SHP77 (cell line): ENCODE measurements around the gene SRP19.
"Not testable (repeated sequence)": the region's sequence is repeated elsewhere in the genome, so short reads cannot be mapped to it uniquely, and the experiment has no call there.

Source experiments
- DNase-seq, 2 experiments: peaks; one replicate each; lab custom pipeline; 2025; lab: John Stamatoyannopoulos, UW

Gene SRP19

GRCh38 chr5:112870966-112871365 lies 9.9 kb downstream of the SRP19 start:
- no peak for DNase-seq

DNA sequence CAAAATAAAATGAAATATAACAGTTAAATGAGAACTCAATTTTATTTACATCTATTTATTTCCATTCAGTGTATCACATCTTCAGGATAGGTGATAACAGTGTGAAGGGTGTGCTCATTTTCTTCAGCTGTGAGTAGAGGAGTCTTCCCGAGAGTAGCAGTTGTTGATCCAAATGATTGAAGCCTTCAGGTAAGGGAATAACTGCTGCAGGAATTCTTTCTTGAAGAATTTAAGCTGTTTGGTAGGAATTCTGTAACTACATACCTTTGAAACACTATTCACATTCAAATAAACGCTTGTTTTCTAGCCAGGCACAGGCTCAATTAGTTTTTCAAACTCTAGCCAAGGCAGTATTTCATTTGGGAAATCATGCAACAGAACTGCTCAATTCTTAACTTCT lies 15.3 kb downstream of the SRP19 start:
- DNase-seq = no peak

- no peak for DNase-seq
Observed at GRCh38 chr5:112878101-112878500, 17.0 kb downstream of the SRP19 start.

DNA sequence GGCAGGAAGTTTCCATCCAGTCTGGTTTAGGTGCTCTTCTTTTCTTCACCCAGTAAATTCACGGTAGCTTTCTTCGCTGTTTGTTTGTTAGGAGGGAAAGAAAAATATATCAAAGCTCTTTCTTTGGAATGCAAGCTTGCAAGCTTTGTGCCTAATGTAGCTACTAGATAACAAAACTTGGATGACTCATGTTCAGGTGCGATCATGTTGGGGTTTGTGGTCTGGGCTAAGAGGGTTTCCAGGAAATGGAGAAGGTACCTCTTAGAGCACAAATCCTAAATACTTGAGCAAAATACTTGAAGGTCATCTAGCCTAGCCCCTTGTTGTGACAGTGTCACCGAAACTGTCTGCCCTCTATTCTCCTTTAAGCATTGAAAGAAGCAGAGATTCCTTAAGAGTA lies 17.7 kb downstream of the SRP19 start:
- DNase-seq = no peak

- no peak for DNase-seq
Observed at GRCh38 chr5:112880219-112880964, 19.3 kb downstream of the SRP19 start.

GRCh38 chr5:112883192-112883591 lies 22.1 kb downstream of the SRP19 start:
- DNase-seq = no peak

GRCh38 chr5:112885001-112885400 lies 23.9 kb downstream of the SRP19 start:
- DNase-seq = no peak

- DNase-seq = no peak
Observed at GRCh38 chr5:112886975-112887374, 25.9 kb downstream of the SRP19 start.

DNA sequence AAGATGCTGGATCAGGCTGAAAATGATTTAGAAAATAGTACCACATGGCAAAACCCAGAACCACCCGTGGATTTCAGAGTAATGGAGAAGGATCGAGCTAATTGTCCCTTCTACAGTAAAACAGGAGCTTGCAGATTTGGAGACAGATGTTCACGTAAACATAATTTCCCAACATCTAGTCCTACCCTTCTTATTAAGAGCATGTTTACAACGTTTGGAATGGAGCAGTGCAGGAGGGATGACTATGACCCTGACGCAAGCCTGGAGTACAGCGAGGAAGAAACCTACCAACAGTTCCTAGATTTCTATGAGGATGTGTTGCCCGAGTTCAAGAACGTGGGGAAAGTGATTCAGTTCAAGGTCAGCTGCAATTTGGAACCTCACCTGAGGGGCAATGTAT lies 31.0 kb downstream of the SRP19 start:
- DNase-seq = not testable (repeated sequence)

- DNase-seq = no peak
Observed at GRCh38 chr5:112892776-112893175, 31.7 kb downstream of the SRP19 start.

DNA sequence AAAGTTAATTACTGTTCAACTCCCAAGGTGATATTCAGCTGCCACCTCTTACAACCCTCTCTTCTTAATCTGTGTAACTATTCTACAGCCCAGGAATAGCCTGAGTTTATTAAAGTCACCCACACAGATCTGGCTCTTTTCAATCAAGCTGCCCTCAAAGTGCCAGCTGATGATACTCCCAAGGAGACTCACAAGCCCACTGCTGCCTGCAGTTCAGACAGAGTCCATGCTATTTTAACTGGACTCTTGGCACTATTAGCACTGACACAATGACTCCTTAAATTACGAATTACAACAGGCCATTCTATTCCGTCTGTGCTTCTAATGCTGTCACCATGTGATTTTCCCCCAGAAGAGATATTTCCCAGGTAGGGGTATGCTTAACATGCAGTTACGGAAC lies 34.6 kb downstream of the SRP19 start:
- DNase-seq = no peak

DNA sequence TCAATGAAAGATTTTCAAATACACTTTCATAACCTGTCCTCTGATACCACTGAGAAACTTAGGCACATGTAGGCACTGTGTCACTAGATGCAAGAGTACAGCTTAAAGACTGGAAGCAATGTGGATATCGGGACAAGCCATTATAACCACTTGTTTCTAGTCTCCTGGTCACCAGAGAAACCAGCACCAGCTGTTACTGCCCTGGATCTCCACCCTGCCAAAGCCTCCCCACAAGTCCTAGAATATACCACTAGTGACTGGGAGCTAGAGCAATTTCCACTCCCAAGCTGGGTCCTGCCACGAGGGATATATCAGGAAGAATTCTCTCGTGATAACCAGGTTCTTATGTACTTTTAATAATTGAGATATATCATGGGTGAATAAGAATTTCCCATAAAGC lies 41.5 kb downstream of the SRP19 start:
- DNase-seq = no peak

DNA sequence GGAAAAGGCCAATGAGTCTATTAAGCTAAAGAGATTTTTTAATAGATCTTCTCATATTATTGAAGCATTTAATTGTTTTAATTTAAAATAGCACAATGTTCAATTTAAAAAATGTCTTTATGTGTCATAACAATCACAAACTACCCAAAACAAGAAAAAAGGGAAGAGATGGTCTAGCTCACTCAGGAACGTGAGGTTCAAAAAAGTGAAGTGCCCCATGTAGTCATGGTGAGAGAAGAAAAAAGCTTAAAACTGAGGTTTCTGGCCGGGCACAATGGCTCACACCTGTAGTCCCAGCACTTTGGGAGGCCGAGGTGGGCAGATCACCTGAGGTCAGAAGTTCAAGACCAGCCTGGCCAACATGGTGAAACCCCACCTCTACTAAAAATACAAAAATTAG lies 43.9 kb downstream of the SRP19 start:
- not testable (repeated sequence) for DNase-seq

- DNase-seq = no peak
Observed at GRCh38 chr5:112906637-112907036, 45.5 kb downstream of the SRP19 start.

DNA sequence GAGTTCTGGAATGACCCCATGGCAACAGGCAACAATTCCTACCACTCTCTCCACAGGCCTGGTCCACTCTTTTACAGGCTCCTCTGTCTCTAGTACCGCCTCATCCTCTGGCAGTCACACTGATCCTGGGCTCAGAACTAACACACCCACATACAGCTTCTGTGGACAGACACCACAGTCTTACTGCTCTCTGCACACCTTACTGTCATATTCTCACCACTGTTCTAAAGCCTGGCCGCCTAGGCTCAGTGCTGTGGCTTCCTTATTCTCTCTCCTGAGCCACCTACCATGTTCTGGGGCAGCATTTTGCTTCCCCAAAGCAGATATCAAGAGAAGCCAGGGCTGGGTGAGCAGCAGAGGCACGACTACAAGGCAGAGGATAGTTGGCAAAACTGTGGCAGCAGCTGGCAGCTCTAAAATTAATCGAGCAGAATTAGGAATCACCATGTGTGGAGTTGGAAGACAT lies 46.1 kb downstream of the SRP19 start:
- no peak for DNase-seq

DNA sequence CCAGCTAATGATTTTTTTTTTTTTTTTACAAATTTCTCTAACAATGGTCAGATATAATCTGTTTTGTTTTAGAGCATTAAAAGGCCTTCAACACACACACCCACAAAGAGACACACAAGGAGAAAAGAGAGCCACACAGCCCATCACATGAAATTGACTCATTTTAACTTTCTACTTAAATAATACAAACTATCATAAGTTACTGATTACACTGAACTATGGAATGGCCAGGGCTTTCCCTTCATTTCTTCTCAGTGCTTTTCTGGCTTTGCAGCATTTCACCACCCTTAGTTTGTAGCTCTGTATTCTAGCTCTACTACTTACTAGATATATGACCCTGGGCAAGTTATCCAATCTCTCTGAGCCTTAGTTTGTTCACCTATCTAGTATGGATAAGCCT lies 47.8 kb downstream of the SRP19 start:
- DNase-seq = no peak

DNA sequence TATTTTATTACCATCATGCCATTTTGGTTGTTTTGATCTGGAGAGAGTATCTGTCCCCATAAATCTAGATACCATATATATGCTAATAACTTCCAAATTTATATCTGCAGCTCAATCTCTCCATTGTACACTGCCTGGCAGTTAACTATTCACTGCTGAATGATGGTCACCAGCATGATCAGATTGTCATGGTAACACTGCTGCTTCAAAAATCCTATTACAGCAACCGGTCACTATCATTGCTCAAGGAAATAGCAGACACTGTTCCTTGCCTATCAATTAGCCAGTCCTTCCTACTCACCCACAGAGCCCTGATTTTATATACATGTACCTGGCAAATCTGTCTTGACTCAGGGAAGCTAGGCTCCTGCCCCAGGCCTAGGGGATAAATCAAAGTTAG lies 49.4 kb downstream of the SRP19 start:
- DNase-seq = no peak

DNA sequence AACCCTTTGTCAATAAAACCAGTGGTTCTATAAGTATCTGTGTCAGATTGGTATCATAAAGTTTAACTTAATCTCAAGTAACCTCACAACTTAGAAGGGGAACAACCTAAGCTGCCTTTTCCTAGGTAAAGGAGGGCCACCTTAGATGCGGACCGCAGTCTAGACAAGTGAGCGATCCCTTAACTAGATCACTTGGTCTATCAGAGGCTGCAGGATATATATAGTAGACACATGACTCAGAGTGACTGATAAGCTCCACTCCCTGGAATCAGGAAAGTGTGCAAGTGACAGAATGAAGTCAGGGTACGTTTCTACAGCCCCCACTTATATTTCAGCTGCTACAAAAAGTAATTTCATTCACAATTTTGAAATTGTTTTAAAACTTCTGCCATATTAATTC lies 53.5 kb downstream of the SRP19 start:
- DNase-seq = no peak

GRCh38 chr5:112915831-112916230 lies 54.7 kb downstream of the SRP19 start:
- no peak for DNase-seq

GRCh38 chr5:112917453-112917995 lies 56.4 kb downstream of the SRP19 start:
- peak in 1 of 2 experiments; percentile 10 for DNase-seq

- DNase-seq = no peak
Observed at GRCh38 chr5:112918136-112918535, 57.0 kb downstream of the SRP19 start.

DNA sequence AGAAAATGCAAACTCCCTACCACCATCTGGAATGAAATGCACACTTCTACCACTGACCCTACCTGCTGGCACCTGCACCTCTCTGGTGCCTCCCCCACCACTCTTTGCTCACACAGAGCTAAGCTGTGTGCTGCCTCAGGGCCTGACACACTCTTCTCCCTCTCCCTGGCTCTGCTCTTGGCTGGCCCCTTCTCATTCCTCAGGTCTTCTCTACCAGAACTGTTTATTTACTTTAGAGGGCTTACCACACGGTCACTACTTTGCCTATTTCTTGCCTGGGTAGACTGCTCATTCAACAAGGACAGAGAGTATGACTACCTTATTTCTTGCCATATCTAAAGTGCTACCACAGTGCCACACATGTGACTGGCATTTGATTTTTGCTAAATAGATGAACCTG lies 57.6 kb downstream of the SRP19 start:
- DNase-seq = no peak
